ENCODE data around the gene TCF4.

The TCF4 gene

DNA sequence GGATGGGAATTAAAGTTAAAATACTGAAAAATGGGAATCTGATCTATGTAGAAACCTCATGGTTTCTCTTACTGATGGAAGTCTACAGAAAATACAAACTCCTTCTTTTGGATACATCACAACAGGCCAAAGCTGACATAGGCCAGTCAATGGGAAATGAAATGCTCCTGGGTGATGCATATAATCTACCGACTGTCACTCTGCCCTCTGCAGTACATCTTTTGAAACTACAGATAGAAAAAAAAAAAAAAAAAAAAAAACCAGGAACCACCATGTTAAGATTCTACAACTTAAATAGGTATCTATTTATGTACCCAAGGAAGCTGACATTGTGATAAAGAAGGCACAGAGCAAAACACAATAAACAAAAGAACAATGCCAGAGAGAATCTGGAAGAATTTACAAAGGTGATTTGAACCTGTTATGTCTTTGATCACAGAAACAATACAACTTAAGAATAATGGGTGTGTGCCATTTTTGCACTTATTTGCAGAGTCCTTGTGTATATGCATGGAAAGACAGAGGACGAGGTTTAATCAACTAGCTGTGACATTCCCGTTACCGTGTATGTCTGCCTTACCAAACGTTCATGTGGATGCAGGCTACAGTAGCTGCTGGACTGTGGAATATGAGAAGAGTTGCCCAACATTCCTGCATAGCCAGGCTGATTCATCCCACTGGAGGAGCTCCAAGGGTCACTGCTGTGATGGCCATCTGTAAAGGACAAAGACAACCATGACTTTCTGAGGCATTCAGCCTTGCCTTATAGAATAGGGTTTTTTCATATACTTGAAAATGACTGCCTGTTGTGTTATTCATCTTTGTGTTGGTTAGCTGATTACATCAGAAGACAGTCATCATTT is 312.7 kb downstream of the TCF4 start:
- DNase-seq = peak; percentile 70

DNA sequence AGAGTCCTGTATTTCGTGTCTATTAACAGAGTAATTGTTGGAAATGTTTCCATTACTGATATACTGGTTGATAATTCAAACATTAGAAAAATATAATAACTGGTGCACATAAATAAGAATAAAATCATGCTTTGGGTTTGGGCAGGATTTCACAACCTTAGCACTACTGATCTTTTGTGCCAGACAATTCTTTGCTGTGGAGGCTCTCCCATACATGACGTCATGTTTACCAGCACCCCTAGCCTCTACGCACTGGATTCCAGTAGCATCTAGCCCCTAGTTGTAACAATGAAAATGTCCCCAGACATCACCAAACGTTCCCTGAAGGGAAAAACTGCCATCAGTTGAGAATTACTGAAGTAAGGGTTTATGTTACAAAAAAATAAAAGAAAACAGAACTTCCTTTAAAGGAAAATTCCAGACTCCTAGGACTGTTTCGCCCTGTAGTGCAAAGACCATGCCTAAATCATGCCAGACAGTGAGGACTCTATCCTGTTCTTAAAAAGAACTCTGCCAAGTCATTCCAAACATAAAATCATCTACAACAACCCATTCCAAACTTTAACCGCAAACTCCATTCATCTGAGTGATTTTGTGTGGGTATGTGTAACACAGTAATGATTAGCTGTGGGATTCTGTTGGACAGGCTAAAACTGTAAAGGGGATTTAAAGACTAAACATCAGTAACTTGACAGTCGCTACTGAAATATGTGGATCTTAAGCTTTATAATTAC is 315.3 kb downstream of the TCF4 start:
- no peak for DNase-seq

DNA sequence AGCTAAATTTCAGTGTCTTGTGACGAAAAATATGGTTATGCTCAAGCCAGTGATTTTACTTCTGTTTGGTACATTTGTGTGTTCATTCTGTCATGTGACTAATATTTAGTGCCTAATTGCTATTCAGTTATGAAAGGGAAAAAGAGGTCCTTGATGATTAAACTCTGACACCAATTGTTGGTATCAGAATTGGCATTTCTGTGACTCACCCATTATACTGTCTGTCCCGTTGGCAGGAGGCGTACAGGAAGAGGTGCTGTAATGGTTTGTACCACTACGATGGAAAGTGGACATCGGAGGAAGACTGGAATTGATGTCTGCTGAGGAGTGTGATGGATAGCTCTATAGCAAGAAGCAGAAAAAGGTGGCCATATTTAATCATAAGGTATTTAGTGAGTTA is 318.4 kb downstream of the TCF4 start:
- no peak for DNase-seq

DNA sequence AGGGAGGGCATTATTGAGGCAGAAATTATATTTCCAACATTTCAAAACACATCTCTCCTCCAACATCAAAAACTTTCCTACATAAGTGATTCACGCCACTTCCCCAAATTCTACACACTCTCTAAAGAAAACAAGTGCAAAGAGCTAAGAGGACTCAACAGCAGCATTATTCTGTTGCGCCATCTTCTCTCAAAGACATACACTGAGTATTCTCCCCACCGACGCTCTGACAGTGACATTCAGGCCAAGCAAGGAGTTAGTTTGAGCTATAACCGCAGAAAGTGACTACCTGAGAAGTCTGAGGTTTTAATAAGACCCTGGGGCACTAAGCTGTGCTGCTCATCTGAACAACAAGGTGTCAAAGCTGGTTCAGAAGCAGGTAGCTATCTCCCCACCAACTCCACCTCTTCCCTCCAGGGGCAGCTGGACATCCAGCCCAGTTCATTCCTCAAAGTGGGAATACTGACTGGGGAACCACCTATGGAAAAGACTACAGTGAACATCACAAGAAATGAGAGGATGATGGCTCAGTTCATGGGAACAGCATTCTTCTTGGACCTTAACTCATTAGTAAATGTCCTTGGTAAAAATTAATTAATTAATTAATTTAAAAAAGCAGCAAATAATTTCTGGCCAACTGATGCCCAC is 319.2 kb downstream of the TCF4 start:
- DNase-seq = no peak

DNA sequence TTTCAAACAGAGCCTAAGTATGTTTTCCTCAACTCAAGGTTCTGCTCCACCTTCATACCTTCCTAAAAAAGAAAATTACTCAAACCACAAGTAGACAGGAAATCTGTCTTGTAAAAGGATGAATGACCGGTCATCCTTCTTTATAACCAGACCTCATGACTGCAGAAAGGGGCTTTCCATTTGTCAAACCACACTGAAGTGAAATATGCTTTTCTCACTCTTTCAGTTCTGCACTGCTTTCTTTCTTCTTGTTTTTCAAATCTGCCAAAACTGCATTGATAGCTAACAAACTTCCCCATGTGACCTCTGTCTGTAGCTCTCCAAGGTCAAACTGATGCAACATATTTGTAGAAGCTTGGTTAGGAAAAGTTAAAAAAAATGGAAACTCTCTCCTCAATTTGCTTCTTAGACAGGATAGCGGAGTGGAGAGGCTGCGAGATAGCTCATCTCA is 319.8 kb downstream of the TCF4 start:
- no peak for DNase-seq

DNA sequence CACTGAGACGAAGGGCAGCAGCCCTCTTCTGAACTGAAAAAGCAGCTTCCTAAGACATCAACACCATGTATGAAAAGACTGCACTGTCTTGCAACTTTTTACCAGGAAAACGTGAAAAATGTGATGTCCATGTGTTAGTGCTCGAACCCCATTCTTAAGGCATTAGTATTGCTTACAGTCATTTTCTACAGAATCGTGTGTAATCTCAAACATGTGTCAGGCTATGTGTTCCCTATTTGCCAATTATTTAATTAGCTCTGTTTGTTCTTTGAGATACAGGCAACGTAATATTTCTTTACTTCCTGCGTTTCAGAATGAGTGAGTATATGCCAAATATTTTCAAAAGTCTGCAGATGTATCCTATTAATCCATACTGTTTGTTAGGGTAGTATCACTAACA is 321.0 kb downstream of the TCF4 start:
- no peak for DNase-seq

DNA sequence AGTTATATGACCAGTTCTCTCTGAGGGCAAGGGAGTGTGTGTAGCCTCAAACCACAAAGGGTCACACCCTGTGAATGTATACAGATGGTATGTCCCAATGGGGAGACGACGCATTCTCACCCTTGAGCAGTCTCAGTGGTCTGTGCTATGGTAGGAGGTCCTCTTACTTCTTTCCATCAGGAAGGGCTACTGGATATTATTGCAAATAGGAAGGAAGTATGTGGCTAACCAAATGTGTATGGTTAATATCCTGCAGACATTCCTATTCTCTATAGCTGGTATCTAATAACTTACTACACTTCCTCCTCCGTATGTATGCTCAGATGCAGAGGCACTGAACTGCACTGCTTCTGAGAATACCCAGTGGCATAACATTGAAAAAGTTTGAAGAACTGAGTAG is 322.0 kb downstream of the TCF4 start:
- DNase-seq = no peak

DNA sequence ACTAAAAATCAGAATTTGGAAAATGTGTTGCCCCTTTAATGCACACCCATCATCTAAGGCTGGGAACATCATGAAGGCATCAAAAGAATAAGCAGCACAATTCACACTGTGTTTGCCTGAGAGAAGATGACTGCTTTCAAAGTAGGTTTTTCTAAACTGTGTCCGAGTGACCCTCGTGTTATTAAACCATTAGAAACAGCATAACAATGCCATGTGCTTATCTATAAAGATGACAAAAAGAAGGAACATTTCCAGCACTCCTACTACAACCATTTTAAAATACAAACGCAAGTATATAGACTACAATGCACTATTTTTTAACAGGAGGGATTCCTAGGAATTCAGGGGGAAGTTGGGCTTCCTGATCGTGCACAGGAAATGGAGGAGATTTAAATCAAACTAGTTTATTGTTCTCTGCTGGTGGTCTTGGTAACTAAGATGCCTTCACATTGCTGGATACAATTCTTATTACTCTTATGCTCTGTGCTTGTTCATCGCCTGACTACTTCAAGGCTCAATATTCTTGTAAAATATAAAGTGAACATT is 322.8 kb downstream of the TCF4 start:
- no peak for DNase-seq

DNA sequence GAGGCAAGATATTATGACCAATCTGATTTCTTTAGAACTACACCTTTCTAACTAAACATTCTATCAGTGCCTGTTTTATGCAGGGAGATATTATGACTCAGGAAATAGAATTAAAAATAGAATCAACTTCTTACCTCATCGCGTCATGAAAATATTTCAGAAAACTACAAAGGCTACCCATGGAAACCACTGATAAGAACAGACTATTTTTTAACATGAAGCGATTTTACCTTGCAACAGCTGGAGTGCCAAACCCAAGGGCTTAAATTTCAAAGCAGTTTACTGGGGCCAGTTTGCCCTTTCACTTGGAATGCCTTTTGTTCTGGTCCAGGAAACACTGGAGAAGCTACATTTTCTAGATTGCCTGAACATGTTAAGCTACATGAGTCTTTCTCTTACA is 323.9 kb downstream of the TCF4 start:
- no peak for DNase-seq

DNA sequence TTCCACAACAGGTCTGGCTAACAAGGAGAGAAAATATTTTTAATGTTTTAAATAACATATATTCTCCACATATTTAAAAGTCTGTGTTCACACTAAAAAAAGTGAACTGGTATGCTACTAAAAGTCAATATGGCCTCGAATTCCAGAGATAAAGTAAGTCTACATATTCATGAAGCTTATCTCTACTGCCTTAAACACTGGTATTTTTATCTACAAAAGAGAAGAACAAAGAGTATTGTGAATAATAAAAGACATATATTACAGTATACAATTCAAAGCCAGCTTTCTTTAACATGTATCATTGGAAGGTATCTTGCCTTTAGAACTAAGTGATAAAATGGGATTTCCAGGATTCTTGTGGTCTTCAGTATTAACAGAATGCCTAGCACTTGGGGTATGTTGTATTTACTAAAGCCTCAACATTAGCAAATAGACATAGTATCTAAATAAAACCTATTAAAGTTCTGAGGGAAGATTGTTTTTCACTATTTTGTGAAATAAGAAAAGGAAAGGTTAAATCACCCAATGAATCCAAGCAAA is 325.9 kb downstream of the TCF4 start:
- DNase-seq = no peak

DNA sequence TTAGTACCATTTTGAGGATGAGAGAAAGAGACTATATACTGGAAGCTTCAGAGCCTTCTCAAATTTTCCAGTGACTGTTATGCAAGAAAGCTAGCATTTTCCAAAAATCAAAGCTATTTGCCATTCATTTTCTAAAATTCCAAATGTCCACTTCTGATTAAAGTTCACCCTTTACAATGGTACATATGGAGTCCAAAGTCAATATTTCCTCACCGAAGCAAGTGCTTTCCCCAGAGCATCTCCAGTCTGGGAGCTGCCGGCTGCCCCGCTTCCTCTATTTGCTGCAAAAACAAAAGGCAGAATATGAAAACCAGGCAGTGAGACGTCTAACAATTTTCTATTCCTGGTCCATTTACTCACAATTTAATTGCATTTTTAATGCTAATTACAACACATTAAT is 326.7 kb downstream of the TCF4 start:
- no peak for DNase-seq

DNA sequence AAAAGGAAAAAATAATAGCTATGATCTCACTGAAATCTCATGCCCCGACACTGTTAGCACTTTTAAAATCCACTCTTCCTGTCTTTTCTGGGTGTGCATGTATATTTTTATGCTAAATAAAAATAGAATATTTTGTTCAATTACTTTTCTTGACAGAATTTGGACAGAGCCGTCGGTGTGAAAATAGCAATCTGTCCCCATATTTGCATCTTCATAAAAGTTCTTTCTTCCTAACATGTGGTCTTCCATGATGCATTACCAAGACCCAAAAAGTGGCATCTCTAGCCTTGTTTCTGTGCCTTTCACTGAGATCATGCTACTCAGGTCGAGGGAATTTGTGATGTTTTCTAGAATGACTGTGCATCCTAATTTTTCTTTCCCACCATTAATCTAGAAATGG is 329.9 kb downstream of the TCF4 start:
- DNase-seq = no peak

DNA sequence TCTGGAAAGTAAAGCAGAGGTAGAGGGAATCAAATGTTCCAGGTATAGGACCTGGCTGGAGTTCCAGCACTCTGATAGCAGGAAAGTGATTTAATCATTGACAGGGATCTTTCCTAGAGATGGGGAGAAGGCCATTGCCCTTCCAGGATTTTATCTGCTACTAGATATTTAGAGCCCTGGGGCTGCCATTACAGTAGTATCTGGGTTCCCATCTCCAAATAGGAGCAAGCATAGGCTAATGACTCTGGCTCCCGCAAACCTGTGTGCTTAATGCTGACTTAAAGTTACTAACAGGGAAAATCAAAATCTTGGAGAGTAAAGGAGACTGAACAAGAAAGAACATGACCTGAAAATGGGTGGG is 331.1 kb downstream of the TCF4 start:
- DNase-seq = no peak

DNA sequence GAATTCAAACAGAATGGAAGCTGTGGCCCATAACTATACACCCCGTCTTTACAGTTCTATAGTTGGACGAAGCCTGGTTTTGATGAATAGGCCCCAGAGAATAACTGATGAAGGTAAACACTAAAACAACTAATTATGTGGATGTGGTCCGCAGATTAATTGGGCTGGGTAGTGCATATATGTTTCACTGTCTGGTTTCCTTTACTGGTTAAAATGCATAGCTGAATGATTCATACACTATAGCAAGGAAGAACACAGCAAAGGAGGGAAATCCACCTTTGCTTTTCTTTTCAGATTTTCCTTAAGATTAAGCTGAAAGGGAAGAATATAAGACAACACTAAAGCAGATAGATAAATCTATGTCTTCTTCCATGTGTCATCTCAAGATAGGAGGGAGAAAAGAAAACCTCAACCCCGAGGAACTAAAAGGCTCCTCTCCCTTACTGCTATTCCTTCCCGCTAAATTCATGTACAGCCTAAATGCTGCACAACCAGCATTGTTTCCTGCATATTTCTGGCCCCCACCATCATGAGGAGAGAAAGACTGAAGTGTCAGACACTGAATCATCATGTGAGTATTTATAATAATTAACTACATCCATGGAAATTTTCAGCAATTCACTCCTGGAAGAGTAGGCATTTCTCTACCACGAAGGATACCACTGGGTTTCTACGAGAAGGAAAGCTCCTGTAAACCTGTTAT is 331.6 kb downstream of the TCF4 start:
- DNase-seq = peak; percentile 17

DNA sequence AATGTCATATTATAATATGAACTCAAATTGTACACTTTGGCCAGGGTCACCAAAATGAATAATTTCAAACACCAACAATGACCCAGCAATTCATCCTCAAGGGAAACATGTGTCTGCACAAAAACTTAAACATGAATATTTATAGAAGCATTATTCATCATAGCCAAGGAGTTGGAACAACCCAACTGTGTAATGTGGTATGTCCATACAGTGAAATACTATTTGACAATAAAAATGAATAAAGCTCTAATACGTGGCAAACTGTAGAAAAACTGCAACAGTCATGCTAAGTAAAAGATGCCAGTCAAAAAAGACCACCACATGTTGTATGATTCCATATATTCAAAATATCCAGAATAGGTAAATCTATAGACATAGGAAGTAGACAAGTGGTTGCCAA is 334.2 kb downstream of the TCF4 start:
- no peak for DNase-seq

DNA sequence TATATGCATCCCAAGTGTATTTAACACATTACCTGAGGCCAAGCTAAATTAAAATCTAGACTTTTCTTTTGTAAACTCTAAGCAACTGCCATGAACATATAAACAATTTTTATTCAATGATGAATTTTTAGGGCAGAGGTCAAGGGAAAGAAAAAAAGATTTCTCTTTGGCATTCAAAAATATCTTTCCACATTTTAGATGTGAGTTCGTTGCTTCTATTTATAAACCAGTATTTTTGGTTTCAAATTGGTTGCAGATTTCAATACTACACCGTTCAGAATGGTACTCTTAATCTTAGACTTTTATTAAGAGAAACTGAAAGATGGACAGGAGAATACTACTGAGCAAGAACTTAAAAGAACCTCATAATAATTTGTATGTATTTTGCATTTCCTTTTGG is 335.1 kb downstream of the TCF4 start:
- no peak for DNase-seq

DNA sequence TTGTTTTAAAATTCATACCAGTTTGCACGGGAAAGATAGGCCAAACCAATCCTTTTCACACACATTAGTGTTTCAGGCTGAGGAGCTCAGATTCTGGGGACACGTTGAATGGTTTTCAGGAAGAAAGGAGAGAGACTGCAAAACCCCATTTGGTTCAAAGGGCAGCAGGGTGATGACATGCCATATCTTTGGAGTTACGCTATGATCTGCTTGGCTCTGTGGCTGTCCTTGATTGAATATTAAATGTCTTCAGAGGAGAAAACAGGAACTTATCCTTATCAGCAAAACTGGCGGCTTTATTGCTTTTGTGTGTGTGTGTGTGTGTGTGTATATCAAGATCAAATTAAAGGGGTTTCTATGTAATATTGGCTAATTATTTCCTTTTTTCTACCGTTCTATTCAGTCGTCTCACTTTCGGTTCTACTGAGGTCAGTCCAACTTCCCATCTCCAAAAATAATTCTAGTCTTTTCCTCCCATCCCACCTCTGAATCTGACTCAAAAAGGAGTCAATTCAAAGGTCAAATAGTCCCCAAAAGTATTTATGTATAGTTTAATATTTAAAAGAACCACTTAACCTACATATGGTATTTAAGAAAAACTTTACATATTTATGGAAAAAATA is 335.8 kb downstream of the TCF4 start:
- DNase-seq = no peak

DNA sequence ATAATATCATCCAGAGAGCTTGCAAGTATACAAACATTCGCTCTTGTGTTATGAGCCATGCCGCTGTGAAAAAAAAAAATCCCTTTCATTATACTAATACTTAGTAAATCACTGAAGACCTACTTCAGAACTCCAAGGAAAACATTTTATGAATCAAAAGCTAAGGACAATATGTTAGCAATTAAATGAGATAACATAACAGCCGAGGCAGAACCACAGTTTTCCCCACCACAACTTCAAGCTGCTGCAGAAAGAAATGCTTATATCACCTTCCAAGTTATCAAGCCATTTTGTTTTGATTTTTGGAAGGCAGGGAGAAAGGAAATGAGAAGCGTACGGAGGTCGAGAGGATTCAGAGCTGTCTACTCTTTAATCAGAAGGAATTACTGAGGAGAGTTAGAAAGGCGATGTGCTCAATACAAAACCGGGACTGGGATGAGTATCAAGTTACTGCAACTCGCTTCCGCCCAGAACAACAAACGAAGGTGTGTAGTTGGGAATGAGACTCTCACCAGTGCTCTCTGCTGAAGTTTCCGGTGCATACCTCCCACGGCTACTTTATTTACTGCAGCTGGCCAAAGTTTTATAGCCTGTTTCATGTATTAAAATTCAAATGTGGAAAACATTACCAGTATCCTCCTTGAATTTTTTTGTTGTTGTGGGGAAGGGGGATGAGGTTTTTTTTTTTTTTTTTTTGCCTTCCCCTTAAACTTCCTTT is 336.6 kb downstream of the TCF4 start:
- no peak for DNase-seq

DNA sequence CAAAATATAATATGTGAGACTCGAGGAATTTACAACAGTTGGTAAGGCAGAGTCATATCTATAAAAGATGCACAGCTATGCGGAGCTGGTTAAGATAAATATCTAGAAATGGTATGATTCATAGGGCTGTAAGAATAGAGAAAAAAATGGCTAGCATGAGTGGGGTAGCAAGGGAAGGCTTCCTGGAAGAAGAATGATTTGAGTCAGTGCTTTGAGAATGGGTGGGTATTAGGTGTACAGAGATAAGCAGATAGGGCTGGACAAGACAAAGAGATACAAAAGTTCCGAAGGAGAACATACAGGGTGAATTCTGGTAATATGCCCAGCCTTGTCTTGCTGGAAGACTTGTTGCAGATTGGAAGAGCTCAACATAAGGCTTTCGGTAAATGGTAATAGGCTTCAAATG is 337.2 kb downstream of the TCF4 start:
- DNase-seq = no peak

DNA sequence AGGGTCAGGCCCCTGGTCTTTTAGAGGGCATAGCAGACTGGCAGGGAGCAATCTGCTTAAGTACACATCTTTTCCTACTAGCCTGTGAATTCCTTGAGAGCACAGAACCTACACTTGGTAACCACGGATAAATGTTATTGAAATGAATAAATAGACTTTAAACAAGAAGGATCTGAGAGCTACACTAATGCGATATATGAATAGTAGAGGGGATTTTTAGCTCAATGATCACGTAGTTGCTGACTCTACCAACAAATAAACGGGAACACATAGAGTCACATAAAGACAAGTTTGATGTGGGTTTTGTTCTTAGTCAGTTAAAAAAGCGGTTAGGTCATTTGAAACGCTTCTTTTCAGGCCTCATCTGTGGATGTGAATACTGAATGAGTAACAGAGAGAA is 338.4 kb downstream of the TCF4 start:
- DNase-seq = no peak

DNA sequence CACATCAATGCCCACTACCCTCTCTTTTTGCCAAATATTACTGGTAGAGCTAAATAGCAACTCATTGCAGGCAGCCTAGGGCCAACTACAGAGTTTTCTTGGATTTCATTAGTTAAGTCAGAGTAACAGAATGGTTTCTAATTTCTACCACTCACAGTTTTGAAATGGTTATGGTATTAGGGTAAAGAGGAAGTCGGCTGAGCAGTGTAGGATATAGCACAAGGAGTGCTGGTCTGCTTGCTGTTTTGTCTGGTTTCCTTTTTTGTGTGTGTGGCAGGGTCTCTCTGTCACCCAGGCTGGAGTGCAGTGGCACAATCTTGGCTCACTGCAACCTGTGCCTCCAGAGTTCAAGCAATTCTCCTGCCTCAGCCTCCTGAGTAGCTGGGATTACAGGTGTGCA is 339.5 kb downstream of the TCF4 start:
- no peak for DNase-seq

DNA sequence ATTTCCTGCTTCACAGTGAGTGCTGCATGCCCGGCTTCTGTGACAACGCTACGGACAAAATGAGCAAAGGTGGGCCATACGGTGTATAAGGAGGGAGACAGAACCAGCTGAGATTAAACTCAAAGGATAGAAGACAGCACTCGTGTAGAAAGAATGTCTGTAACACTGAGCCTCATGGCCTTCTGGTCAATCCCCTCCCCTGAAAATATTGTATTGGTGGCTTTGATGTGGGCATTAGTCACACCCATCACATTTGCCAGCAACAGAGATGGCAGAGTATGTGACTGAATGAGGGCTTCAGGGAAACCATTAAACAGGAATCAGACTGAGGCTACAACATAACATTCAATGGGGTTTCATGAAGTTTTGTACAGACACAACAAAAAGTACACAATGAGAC is 341.0 kb downstream of the TCF4 start:
- no peak for DNase-seq

All from DMS53 (cell line).